ENCODE results near the gene AUTS2. TPM values are rescaled to one million over a fixed set of nuclear protein-coding genes. Genes with fewer than 3 reads are reported as not detected.
A peak's percentile ranks its signal among the peaks of the same experiment; 100 is the strongest.

Gene AUTS2
- total RNA-seq, 1 experiment from 2014 or later: 256 TPM

GRCh38 chr7:70597066-70597465, 998.8 kb downstream of the AUTS2 start:
- Histone ChIP-seq H3K4me1 (ENCODE audit: insufficient read depth, low read length) (no peaks in the 10 kb centered on the region; the same call in 1 of the 2 replicates), H2BK5ac (ENCODE audit: insufficient read length, low read length) (no peak overlapping the region), H3K23ac (ENCODE audit: insufficient read length, low read depth, low read length) (no peak overlapping the region), H2AFZ (ENCODE audit: low read length) (no peak overlapping the region), H3K18ac (ENCODE audit: insufficient read length, low read depth, low read length) (no peak overlapping the region), H3K56ac (ENCODE audit: insufficient read length, low read depth, low read length) (no peak overlapping the region), H3K9me3 (ENCODE audit: control insufficient read depth, low read depth, low read length) (no peaks in the 10 kb centered on the region), H3K27me3 (ENCODE audit: insufficient read depth, low read length) (peaks cover 25% of the 10 kb centered on the region; the same call in 1 of the 2 replicates), H3K79me1 (ENCODE audit: insufficient read depth, low read depth, low read length, poor library complexity, severe bottlenecking) (no peaks in the 10 kb centered on the region), H3T11ph (ENCODE audit: low read length) (no peak overlapping the region), H3K4ac (ENCODE audit: low read depth, low read length) (no peak overlapping the region), H4K20me1 (ENCODE audit: control insufficient read depth, insufficient read depth, insufficient read length) (peaks cover 3% of the 10 kb centered on the region), H2BK15ac (ENCODE audit: low read depth, low read length) (no peak overlapping the region), H2BK120ac (ENCODE audit: low read depth, low read length, poor library complexity, severe bottlenecking) (no peak overlapping the region), H2AK5ac (ENCODE audit: insufficient read length, low read length) (no peak overlapping the region), H3K14ac (ENCODE audit: insufficient read depth, low read length) (no peak overlapping the region), H2BK20ac (ENCODE audit: low read depth, low read length, poor library complexity, severe bottlenecking) (no peak overlapping the region), H3K23me2 (ENCODE audit: insufficient read length, low read depth, low read length, poor library complexity, severe bottlenecking) (peaks cover 5% of the 10 kb centered on the region), H4K8ac (replicated peaks; ENCODE audit: insufficient read length, low read depth, low read length) (no peak overlapping the region), H3K9ac (ENCODE audit: extremely low read depth, insufficient read length, low read length) (no peak overlapping the region), H4K91ac (ENCODE audit: insufficient read length, low read depth, low read length) (no peak overlapping the region), H3K4me2 (ENCODE audit: insufficient read depth, insufficient read length, low read length) (peak overlapping the region; percentile 92), H2BK12ac (ENCODE audit: insufficient read length, low read depth, low read length) (no peak overlapping the region), H3K79me2 (ENCODE audit: insufficient read depth, low read length) (no peaks in the 10 kb centered on the region), H4K5ac (ENCODE audit: insufficient read length, low read depth, low read length) (no peak overlapping the region), H3K27ac (ENCODE audit: insufficient read length, low read depth, low read length) (no peak overlapping the region)
- Mint-ChIP-seq H3K9me3 (peaks cover 8% of the 10 kb centered on the region in 2 experiments), H3K36me3 (ENCODE audit: insufficient read depth in 1 of 3, low read depth in 3 of 3) (peaks cover 6 to 13% (median 7%) of the 10 kb centered on the region in 3 experiments; a peak in 6 of 7 replicates), H3K4me1 (peaks cover 33 to 46% of the 10 kb centered on the region in 2 experiments), H3K27me3 (ENCODE audit: low read depth) (peaks cover 88% of the 10 kb centered on the region), H3K27ac (no peak overlapping the region), H3K4me3 (peak overlapping the region; percentile 68 to 84)
- WGBS (ENCODE audit: extremely low coverage, insufficient read length, low lambda C conversion rate): no CpG with 5 or more reads among the region's 5 CpGs
- TF ChIP-seq, protein P1, sequence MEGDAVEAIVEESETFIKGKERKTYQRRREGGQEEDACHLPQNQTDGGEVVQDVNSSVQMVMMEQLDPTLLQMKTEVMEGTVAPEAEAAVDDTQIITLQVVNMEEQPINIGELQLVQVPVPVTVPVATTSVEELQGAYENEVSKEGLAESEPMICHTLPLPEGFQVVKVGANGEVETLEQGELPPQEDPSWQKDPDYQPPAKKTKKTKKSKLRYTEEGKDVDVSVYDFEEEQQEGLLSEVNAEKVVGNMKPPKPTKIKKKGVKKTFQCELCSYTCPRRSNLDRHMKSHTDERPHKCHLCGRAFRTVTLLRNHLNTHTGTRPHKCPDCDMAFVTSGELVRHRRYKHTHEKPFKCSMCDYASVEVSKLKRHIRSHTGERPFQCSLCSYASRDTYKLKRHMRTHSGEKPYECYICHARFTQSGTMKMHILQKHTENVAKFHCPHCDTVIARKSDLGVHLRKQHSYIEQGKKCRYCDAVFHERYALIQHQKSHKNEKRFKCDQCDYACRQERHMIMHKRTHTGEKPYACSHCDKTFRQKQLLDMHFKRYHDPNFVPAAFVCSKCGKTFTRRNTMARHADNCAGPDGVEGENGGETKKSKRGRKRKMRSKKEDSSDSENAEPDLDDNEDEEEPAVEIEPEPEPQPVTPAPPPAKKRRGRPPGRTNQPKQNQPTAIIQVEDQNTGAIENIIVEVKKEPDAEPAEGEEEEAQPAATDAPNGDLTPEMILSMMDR (conservative IDR thresholded peaks at IDR 0.05): no peak
- DNase-seq: no peak

Data from H9 (cell line).